HG02943 (cell line): Measurements from ENCODE around the gene CARNS1.
"Not testable (repeated sequence)": the region's sequence is repeated elsewhere in the genome, so short reads cannot be mapped to it uniquely, and the experiment has no call there.

Source experiments
- ATAC-seq: cut with Tn5 transposase; IDR thresholded peaks from one replicate; pipeline ENCODE4 v1.9.1; 2021; ENCODE audit warnings: mild to moderate bottlenecking, low read depth, moderate library complexity; ENCODE audit not compliant: unreplicated experiment

CARNS1 gene

GRCh38 chr11:67395555-67396258 lies 19.8 kb upstream of the CARNS1 start:
- no peak for ATAC-seq

DNA sequence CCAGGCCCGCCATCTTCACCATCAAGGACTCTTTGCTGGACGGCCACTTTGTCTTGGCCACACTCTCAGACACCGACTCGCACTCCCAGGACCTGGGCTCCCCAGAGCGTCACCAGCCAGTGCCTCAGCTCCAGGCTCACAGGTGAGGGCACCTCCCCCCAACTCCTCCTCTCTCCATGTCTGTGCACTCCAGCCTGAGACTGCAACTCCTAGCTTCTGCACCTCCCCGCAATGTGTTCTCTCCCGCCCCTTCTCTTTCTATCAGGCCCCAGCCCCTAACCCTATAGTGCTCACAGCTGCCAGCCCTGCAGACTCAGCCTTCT lies 19.3 kb upstream of the CARNS1 start:
- no peak for ATAC-seq

DNA sequence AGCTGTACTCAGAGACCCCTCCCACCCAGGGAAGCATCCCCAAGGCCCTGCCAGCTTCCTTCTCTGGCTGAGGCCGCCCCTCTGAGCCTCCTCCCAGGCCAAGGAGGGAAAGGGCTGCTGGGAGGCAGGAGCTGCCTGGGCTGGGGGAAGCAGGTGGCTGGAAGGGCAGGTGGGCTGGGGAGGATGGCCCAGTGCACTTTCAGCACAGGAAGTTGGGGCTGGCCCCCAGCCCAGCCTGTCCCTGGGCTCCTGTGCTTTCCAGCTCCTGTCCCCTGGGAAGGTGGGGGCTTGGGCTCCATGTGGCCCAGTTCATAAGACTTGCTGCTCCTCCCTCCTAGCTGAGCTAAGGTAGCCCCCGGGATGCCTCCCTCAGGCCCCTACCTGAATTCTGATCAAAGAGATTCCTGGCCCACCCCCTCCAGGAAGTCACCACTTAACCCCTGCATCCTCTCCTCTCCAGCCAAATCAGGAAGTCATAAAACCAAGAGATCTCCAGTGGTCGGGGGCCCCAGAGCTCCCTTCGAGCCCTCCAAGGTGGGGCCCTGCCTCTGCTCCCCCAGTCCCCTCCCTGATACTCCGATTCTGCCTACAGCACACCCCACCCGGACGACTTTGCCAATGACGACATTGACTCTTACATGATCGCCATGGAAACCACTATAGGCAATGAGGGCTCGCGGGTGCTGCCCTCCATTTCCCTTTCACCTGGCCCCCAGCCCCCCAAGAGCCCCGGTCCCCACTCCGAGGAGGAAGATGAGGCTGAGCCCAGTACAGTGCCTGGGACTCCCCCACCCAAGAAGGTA lies 18.7 kb upstream of the CARNS1 start:
- ATAC-seq, result no peak

- ATAC-seq, result no peak
Measured at GRCh38 chr11:67397536-67397935, 17.9 kb upstream of the CARNS1 start.

DNA sequence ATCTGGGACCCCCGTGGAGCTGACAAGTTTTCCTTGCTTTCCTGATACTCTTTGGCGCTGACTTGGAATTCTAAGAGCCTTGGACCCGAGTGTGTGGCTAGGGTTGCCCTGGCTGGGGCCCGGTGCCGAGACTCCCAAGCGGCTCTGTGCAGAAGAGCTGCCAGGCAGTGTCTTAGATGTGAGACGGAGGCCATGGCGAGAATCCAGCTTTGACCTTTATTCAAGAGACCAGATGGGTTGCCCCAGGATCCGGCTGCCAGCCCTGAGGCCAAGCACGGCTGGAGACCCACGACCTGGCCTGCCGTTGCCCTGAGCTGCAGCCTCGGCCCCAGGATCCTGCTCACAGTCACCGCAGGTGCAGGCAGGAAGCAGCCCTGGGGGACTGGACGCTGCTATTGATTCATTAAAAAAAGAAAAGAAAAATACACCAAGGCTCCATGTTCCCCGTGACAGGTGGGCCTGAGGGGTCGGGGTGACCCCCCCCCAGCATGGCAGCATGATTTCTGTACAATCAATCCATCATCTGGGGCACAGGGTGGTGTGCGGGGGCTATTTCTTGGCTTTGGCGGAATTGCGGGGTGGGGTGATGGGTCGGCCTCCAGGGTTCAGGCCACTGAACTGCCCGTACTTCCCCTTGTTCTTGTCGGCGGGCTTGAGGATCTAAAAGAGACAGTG lies 17.4 kb upstream of the CARNS1 start:
- ATAC-seq, result no peak

- ATAC-seq, result no peak
Measured at GRCh38 chr11:67398661-67399563, 16.6 kb upstream of the CARNS1 start.

- ATAC-seq, result no peak
Measured at GRCh38 chr11:67400251-67400941, 15.1 kb upstream of the CARNS1 start.

DNA sequence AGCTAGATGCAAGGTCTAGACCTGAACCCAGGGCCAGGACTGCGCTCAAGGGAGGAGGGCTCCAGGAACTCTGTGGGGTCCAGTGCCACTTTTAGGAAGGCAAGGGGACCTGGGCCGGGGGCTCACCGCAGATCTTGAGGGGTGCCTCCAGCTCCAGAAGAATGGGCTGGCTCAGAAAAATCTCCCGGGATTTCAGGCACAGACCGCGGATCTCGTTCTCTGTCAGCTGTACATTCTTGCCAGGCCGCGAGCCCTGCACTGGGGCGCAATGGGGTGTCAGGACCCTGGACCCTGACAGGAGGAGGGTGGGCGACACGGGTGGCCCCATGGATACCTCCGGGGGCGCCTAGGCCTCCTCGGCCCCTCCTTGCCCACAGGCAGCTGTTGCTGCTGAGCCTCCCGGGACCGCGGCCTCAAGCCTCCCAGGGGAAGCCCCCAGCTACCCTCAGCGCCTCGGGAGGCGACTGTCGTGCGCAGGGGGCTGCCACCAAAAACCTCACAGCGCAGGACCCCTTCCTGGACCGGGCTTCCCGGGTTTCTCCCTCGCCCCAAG lies 14.5 kb upstream of the CARNS1 start:
- peak; percentile 13 for ATAC-seq

DNA sequence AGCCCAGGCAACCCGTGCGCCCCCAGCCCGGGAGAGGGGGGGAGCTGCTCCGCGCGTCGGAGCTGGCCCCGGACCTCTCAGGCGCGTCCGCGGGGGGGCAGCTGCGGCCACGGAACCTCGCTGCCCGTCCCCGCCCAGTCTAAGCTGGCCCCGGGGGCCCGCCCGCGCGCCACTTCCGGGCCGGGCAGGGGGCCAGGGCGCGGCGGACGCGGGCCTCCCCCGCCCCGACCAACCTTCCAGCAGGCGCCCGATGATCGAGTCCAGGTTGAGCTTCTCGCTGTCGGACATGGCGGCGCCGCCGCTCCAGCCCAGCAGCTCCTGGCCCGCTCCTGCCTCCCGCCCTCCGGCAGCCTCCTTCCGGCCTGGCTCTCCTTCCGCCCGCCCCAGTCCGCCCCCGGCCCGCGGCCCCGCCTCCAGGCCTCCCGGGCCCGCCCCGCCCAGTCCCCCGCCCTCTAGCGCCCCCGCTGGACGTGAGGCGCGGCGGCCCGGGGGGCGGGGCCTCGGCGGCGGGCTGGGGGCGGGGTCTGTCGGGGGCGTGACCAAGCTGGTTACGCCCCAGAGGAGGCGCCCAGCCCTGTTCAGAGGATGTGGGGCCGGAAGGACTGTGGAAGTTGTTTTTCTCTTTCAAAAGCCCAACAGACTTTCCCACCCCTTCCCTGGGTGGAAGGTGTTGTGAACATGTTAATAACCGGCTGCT lies 13.8 kb upstream of the CARNS1 start, which contains the start of gene PPP1CA:
Gene PPP1CA (minus strand): TSS at position 364 of the 697 bp plus-strand sequence. CDS start 76 bp downstream, at position 288.
- ATAC-seq, result peak; percentile 56

GRCh38 chr11:67402192-67402839 lies 13.2 kb upstream of the CARNS1 start:
- ATAC-seq, result not testable (repeated sequence)

DNA sequence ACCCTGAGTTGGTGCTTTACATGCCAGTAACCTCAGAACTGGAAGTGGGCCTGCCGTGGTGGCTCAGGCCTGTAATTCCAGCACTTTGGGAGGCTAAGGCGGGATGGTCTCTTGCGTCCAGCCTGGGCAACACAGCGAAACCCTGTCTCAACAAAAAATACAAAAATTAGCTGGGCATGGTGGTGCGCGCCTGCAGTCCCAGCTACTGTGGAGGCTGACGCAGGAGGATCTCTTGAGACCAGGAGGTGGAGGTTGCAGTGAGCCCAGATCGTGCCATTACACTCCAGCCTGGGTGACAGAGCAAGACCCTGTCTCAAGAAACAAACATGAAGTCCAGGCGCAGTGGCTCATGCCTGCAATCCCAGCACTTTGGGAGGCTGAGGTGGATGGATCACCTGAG lies 12.4 kb upstream of the CARNS1 start:
- not testable (repeated sequence) for ATAC-seq

DNA sequence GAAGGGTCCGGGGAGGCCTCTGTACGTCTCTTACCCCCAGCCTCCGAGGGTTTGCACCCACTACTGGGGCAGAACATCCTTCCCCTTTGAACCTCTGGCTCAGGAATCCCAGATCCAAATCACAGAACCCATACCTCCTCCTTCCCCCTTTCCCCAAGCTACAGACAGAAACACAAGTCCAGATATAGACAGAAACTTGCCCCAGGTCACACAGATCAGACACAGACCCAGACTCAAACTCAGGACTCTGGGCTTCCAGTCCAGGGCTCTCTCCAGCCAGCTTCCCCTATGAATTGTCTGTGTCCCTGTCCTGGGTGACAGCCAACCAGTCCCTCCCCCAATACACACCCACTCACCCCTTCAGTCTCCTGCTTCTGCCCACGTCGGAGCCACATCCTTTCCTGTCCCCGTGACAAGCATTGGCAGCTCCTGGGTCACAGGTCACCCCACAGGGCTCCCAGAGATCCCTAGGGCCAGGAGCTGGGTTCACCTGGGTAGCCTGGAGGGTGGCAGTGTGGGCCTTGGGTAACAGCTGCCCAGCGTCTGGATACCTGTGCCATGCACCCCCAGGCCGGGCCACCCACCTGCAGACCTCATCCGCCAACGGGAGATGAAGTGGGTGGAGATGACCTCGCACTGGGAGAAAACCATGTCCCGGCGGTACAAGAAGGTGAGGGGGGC lies 10.8 kb upstream of the CARNS1 start:
- no peak for ATAC-seq

GRCh38 chr11:67405196-67405567 lies 10.3 kb upstream of the CARNS1 start:
- ATAC-seq, result no peak

GRCh38 chr11:67405688-67406339 lies 9.7 kb upstream of the CARNS1 start:
- no peak for ATAC-seq

- ATAC-seq, result no peak
Measured at GRCh38 chr11:67406420-67406968, 9.0 kb upstream of the CARNS1 start.

GRCh38 chr11:67406969-67407687 lies 8.3 kb upstream of the CARNS1 start:
- no peak for ATAC-seq
